Glomerular visceral epithelial cell (primary cell): ENCODE measurements around the gene SATB2.

Experiments used
- DNase-seq: peaks from one replicate; pipeline ENCODE4 v3.0.0-alpha.2; 2016; ENCODE audit errors: extremely low spot score

SATB2 gene

GRCh38 chr2:199465988-199466691, 8.4 kb upstream of the SATB2 start:
- no peak for DNase-seq

GRCh38 chr2:199465390-199465789, 7.7 kb upstream of the SATB2 start:
- no peak for DNase-seq

GRCh38 chr2:199464606-199465352, 7.0 kb upstream of the SATB2 start:
- DNase-seq = no peak

GRCh38 chr2:199463708-199464605, 6.2 kb upstream of the SATB2 start:
- no peak for DNase-seq

- DNase-seq = peak; percentile 80
Observed at GRCh38 chr2:199462956-199463692, 5.4 kb upstream of the SATB2 start.

- no peak for DNase-seq
Observed at GRCh38 chr2:199462347-199462955, 4.7 kb upstream of the SATB2 start.

GRCh38 chr2:199461711-199462346, 4.1 kb upstream of the SATB2 start:
- no peak for DNase-seq

- no peak for DNase-seq
Observed at GRCh38 chr2:199460846-199461710, 3.3 kb upstream of the SATB2 start.

- DNase-seq = no peak
Observed at GRCh38 chr2:199460101-199460671, 2.4 kb upstream of the SATB2 start.

- DNase-seq = peak; percentile 93
Observed at GRCh38 chr2:199459286-199460100, 1.8 kb upstream of the SATB2 start.

GRCh38 chr2:199458806-199459285, 1.1 kb upstream of the SATB2 start:
- DNase-seq = no peak

GRCh38 chr2:199458009-199458805, 468 bp upstream of the SATB2 start:
- DNase-seq = peak; percentile 64

- DNase-seq = peak; percentile 46
Observed at GRCh38 chr2:199456383-199457146, 1.2 kb downstream of the SATB2 start.

- peak; percentile 83 for DNase-seq
Observed at GRCh38 chr2:199455545-199456382, 2.0 kb downstream of the SATB2 start.

- no peak for DNase-seq
Observed at GRCh38 chr2:199455210-199455544, 2.6 kb downstream of the SATB2 start.

- DNase-seq = no peak
Observed at GRCh38 chr2:199452991-199453379, 4.8 kb downstream of the SATB2 start.
